ENCODE measurements around the gene DCDC1.

GRCh38 chr11:30926130-30926529, 443.4 kb downstream of the DCDC1 start:
- TF ChIP-seq, protein P1, sequence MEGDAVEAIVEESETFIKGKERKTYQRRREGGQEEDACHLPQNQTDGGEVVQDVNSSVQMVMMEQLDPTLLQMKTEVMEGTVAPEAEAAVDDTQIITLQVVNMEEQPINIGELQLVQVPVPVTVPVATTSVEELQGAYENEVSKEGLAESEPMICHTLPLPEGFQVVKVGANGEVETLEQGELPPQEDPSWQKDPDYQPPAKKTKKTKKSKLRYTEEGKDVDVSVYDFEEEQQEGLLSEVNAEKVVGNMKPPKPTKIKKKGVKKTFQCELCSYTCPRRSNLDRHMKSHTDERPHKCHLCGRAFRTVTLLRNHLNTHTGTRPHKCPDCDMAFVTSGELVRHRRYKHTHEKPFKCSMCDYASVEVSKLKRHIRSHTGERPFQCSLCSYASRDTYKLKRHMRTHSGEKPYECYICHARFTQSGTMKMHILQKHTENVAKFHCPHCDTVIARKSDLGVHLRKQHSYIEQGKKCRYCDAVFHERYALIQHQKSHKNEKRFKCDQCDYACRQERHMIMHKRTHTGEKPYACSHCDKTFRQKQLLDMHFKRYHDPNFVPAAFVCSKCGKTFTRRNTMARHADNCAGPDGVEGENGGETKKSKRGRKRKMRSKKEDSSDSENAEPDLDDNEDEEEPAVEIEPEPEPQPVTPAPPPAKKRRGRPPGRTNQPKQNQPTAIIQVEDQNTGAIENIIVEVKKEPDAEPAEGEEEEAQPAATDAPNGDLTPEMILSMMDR (IDR thresholded peaks at IDR 0.05) = no peak
- TF ChIP-seq POLR2A (IDR thresholded peaks at IDR 0.05) = no peak

All from lower leg skin (tissue), 3 donors.